Colon (tissue), 2 donors: ENCODE data around the gene FAM83G.

Source experiments
- FAIRE-seq: peaks from 2 replicates; lab custom pipeline; 2012; peaks lifted over from hg19 to GRCh38; lab: Jason Lieb, UNC
- donor health status: control.
- donor health status: control.

FAM83G gene

GRCh38 chr17:18987230-18987610, 17.3 kb downstream of the FAM83G start:
- no peak for FAIRE-seq

- no peak for FAIRE-seq
These were observed 17.9 kb downstream of the FAM83G start for GRCh38 chr17:18986541-18987229.

- FAIRE-seq: no peak
These were observed 19.1 kb downstream of the FAM83G start for GRCh38 chr17:18985475-18985874.

- no peak for FAIRE-seq
These were observed 20.1 kb downstream of the FAM83G start for GRCh38 chr17:18984273-18985114.

- no peak for FAIRE-seq
These were observed 22.7 kb downstream of the FAM83G start for GRCh38 chr17:18981642-18982424.

GRCh38 chr17:18981335-18981641, 23.3 kb downstream of the FAM83G start:
- no peak for FAIRE-seq

- no peak for FAIRE-seq
These were observed 23.8 kb downstream of the FAM83G start for GRCh38 chr17:18980682-18981334.

- no peak for FAIRE-seq
These were observed 25.9 kb downstream of the FAM83G start for GRCh38 chr17:18978655-18979054.

- FAIRE-seq: no peak
These were observed 26.5 kb downstream of the FAM83G start for GRCh38 chr17:18978050-18978449.

GRCh38 chr17:18977646-18978045, 26.9 kb downstream of the FAM83G start:
- no peak for FAIRE-seq

- no peak for FAIRE-seq
These were observed 27.5 kb downstream of the FAM83G start for GRCh38 chr17:18977021-18977420.

GRCh38 chr17:18976201-18976600, 28.4 kb downstream of the FAM83G start:
- FAIRE-seq: no peak

- no peak for FAIRE-seq
These were observed 29.0 kb downstream of the FAM83G start for GRCh38 chr17:18975597-18975996.

- FAIRE-seq: no peak
These were observed 30.0 kb downstream of the FAM83G start for GRCh38 chr17:18974407-18975149.

- no peak for FAIRE-seq
These were observed 32.8 kb downstream of the FAM83G start for GRCh38 chr17:18971801-18972200.

GRCh38 chr17:18970582-18971480, 33.7 kb downstream of the FAM83G start:
- FAIRE-seq: no peak

- no peak for FAIRE-seq
These were observed 35.3 kb downstream of the FAM83G start for GRCh38 chr17:18968945-18969887.

GRCh38 chr17:18968345-18968744, 36.2 kb downstream of the FAM83G start:
- FAIRE-seq: no peak

GRCh38 chr17:18967916-18968315, 36.6 kb downstream of the FAM83G start:
- FAIRE-seq: no peak
